ENCODE measurements around the gene MCRIP2. TPM values are rescaled to one million over a fixed set of nuclear protein-coding genes. Genes with fewer than 3 reads are reported as not detected.

The MCRIP2 gene
- total and polyA plus RNA-seq, 9 of the 15 experiments (the other 6 are each of a cell fraction or from before 2014, with no cell fraction given) = 0.80 to 120 (median 35.2) TPM

- no peak overlapping the region for H3K4me3 ChIP-seq
- no peaks in the 10 kb centered on the region for H4K20me1 ChIP-seq (replicated peaks; ENCODE audit: control insufficient read depth, insufficient read depth, low read length)
- H2AFZ ChIP-seq (ENCODE audit: low read depth, low read length) = no peak overlapping the region
- FAIRE-seq (no peak), ATAC-seq (no peak), DNase-seq (ENCODE audit: extremely low read depth in 1 of 4, low spot score in 3 of 4) (no peak)
- no TSS peak for BruUV-seq (replicated peaks)
- H3K4me2 ChIP-seq (ENCODE audit: insufficient read depth, low read length) = no peak overlapping the region
- ChIA-PET CTCF (ENCODE audit: low intra/inter-chr PET ratio) (no interaction called here), POLR2A (interaction anchor here (0.6 to 1.3 kb wide), 4 partner anchors 10 to 229 kb away, joined by 3 to 7 read pairs (median 4); no protein-coding TSS in a partner anchor)
- H3K79me2 ChIP-seq (ENCODE audit: control insufficient read depth, insufficient read depth, low read length) = peaks cover 20% of the 10 kb centered on the region; the same call in 2 of the 3 replicates
- in situ Hi-C loops (cut with MboI) (no loop called here), intact Hi-C loops (cut with micrococcal nuclease) (no loop called here)
- TF ChIP-seq MEF2D (tag; conservative IDR thresholded peaks at IDR 0.05; ENCODE audit: low read depth) (no peak), MCM3 (IDR thresholded peaks at IDR 0.05) (no peak), SLC30A9 (CRISPR knock-in tag; IDR thresholded peaks at IDR 0.05) (no peak), HBP1 (CRISPR knock-in tag; IDR thresholded peaks at IDR 0.05) (no peak)
- TF ChIP-seq, protein P1, sequence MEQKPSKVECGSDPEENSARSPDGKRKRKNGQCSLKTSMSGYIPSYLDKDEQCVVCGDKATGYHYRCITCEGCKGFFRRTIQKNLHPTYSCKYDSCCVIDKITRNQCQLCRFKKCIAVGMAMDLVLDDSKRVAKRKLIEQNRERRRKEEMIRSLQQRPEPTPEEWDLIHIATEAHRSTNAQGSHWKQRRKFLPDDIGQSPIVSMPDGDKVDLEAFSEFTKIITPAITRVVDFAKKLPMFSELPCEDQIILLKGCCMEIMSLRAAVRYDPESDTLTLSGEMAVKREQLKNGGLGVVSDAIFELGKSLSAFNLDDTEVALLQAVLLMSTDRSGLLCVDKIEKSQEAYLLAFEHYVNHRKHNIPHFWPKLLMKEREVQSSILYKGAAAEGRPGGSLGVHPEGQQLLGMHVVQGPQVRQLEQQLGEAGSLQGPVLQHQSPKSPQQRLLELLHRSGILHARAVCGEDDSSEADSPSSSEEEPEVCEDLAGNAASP (IDR thresholded peaks at IDR 0.05) = no peak
- peak overlapping the region in 1 of 2 experiments; percentile 93; a peak in 2 of 4 replicates for H3K9ac ChIP-seq (ENCODE audit: insufficient read depth in 1 of 2, low read depth in 2 of 2, low read length in 2 of 2)
- no peak overlapping the region for H3K27ac ChIP-seq (ENCODE audit: extremely low read depth, low read depth, low read length)
- peaks cover 21 to 65% of the 10 kb centered on the region in 2 experiments for H3K4me1 ChIP-seq (replicated peaks in 1 of 2; ENCODE audit: control insufficient read depth in 2 of 2, insufficient read depth in 2 of 2, low read length in 2 of 2)
- no peaks in the 10 kb centered on the region for H3K27me3 ChIP-seq (ENCODE audit: control insufficient read depth in 2 of 2, insufficient read depth in 2 of 2, low read length in 2 of 2)
- peaks cover 4% of the 10 kb centered on the region; the same call in 1 of the 3 replicates for H3K36me3 ChIP-seq (ENCODE audit: control insufficient read depth, insufficient read depth, low read length)
- no peaks in the 10 kb centered on the region for H3K9me1 ChIP-seq (ENCODE audit: control insufficient read depth, insufficient read depth, low read length)
- H3K9me3 ChIP-seq (replicated peaks; ENCODE audit: control insufficient read depth, insufficient read depth, low read depth, low read length) = no peaks in the 10 kb centered on the region
- WGBS (ENCODE audit: insufficient coverage, low coverage, missing lambda C conversion rate) = 83% methylated on average over 17 of the region's 41 CpGs
These were observed 20.7 kb upstream of the MCRIP2 start for GRCh38 chr16:620700-621525.
